GM06990 (cell line): ENCODE measurements around the gene DLX5.

Experiments used
- DNase-seq: peaks from one replicate; pipeline ENCODE4 v3.0.0-alpha.2; 2011; ENCODE audit not compliant: insufficient read length; ENCODE audit errors: extremely low read depth
- H3K27me3 ChIP-seq: replicated peaks from 2 replicates; pipeline ENCODE4 v1.6.0; 2011; ENCODE audit warnings: low read length; ENCODE audit not compliant: control insufficient read depth, insufficient read depth
- H3K36me3 ChIP-seq: 2 replicates; pipeline ENCODE4 v1.5.1; 2011; ENCODE audit warnings: low read length; ENCODE audit not compliant: control insufficient read depth, insufficient read depth
- H3K4me3 ChIP-seq: replicated peaks from 2 replicates; pipeline ENCODE4 v1.5.1; 2011; ENCODE audit warnings: low read depth, mild to moderate bottlenecking, control low read depth, low read length
- TF ChIP-seq, protein P1 (sequence below): IDR thresholded peaks from 2 replicates; pipeline ENCODE4 v1.5.1; 2011; ENCODE audit warnings: low read length, control low read depth, mild to moderate bottlenecking, inconsistent platforms; ENCODE audit not compliant: insufficient read depth, poor library complexity, severe bottlenecking

Gene DLX5

DNA sequence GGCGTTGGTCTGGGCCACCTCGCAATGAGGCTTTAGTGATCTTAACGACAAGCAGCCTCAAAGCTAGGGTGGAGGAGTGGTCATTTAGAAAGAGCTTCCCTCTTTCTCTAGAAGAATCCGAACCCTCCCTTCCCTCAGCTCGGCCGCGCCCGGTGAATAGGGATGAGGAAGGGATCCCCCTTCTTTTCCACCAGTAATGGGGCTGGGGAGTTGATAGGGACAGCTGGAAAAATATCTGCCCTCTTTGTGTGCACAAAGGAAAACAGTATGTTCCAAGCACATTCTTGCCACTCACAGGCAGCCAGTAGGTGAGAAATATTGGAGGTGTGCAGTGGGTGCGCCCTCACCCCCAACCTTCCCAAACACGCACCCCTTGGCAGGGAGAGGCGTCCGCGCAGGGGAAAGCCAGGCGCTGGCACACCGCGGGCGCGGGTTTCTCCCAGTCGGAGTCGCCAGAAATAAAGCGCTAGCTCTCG lies 6.5 kb downstream of the DLX5 start:
- Histone ChIP-seq H3K4me3 (no peak overlapping the region), H3K27me3 (peaks cover 1% of the 10 kb centered on the region), H3K36me3 (no peaks in the 10 kb centered on the region)
- TF ChIP-seq, protein P1, sequence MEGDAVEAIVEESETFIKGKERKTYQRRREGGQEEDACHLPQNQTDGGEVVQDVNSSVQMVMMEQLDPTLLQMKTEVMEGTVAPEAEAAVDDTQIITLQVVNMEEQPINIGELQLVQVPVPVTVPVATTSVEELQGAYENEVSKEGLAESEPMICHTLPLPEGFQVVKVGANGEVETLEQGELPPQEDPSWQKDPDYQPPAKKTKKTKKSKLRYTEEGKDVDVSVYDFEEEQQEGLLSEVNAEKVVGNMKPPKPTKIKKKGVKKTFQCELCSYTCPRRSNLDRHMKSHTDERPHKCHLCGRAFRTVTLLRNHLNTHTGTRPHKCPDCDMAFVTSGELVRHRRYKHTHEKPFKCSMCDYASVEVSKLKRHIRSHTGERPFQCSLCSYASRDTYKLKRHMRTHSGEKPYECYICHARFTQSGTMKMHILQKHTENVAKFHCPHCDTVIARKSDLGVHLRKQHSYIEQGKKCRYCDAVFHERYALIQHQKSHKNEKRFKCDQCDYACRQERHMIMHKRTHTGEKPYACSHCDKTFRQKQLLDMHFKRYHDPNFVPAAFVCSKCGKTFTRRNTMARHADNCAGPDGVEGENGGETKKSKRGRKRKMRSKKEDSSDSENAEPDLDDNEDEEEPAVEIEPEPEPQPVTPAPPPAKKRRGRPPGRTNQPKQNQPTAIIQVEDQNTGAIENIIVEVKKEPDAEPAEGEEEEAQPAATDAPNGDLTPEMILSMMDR = no peak
- no peak for DNase-seq

DNA sequence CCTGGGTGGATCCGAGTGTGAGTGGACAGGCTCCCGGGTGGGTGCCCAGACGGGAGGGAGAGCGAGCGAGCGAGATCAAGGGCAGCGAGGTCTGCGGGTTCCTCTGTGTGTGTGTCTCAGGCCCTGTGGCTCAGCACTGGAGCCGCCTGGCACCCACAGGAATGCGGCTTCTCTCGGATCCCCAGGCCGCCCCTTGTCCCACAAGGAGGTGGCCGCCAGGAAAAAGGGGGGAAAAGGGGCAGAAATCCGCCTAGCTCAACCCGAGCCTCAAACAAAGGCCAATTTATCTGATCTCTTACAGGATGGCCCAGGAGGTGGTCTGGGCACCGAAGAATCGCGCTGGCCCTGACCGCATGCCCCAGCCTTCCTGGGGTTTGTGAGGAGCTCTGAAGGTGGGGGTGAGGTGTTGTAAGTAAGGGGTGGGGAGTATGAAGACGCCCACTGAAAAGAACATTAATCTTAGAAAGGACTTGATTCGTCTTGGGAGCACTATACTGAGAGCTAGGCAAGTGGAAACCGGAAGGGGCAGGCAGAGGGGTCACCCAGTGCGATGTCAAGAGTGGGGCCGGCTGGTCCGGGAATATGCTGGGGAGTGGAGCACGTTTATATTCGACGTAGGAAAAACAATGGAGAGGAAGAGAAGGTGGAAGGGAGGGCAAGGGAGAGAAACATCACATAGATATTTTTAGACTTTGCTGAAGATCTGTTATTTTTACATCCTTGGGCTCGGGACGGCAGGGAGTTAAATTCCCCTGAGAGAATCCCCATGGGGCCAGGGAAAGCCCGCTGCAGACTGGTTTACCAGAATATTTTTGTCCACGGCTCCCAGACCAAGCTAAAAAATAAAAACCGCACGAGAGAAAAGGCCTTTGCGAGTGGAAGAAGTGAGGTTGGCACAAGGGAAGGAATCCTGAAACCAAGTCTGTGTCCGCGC lies 7.2 kb downstream of the DLX5 start:
- TF ChIP-seq, protein P1 = no peak
- Histone ChIP-seq H3K4me3 (no peak overlapping the region), H3K27me3 (peaks cover 1% of the 10 kb centered on the region), H3K36me3 (no peaks in the 10 kb centered on the region)
- no peak for DNase-seq

DNA sequence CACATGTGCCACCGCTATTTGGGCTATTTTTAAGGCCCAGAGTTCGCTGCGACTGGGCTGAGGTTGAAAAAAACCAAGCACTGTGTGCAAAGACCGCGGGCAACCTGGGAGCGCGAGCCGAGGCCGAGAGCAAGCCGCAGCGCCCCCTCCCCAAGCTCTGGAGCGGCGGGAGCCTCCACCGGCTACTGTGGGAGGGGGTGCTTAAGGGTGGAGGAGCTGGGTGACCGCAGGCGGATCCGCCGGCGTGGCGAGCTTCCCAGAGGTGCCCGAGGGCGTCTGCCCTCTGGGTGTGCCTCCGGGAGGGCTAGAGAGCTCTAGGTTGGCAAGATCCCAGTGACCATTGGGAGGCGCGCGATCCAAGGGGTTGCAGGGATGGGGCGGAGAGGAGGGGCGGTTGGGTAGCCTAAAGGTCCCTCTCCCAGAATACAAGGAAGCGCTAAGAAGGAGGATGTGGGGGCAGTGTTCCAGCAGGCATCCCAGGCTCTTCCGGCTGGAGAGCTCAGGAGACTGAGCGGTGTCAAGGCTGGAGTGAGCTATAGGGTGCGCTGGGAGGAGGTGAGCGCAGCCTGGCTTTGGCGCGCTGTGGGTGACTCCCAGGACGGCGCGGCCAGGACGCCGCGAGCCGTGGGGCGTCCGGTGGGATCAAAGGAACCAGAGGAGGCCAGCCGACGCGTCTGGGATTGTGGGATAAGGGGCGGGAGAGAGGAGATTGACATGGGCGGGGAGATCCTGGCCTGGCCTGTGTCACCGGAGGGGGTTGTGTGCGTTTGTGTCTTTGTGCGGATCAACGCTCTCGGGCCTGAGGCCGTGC lies 8.0 kb downstream of the DLX5 start:
- peaks cover 1% of the 10 kb centered on the region for H3K27me3 ChIP-seq
- DNase-seq = no peak
- H3K4me3 ChIP-seq = no peak overlapping the region

DNA sequence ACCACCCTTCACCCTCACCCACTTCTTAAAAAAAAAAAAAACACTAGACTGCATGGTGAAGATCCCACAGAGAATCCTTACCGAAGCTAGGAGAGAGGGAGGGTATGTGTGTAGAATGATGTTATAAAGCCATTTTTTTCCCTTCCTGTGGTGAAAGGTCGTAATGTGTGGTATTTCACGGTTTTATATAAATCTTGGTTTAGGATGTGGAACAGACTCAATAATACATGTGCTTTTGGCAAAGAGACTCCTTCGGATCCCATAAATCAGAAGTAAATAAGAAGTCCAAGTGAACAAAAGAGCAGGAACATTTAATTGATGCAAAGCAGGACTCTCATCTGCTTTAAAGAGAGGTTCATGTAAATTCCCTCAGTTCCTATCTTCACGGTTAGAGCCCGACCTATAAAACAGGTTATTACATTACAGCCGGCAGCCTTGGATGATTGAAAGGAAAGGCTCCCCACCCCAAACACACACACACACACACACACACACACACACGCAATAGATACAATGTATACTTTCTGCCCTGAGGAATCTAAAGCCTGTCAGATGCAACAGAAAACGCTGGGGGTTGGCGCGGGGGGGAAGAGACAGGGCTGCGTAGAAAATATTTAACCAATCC lies 8.8 kb downstream of the DLX5 start:
- TF ChIP-seq, protein P1 = no peak
- DNase-seq = no peak
- Histone ChIP-seq H3K4me3 (no peak overlapping the region), H3K36me3 (no peaks in the 10 kb centered on the region), H3K27me3 (peaks cover 1% of the 10 kb centered on the region)

More for the DNA sequence above, 8.0 kb downstream of the DLX5 start:
- H3K36me3 ChIP-seq = no peaks in the 10 kb centered on the region
- TF ChIP-seq, protein P1 = no peak

DNA sequence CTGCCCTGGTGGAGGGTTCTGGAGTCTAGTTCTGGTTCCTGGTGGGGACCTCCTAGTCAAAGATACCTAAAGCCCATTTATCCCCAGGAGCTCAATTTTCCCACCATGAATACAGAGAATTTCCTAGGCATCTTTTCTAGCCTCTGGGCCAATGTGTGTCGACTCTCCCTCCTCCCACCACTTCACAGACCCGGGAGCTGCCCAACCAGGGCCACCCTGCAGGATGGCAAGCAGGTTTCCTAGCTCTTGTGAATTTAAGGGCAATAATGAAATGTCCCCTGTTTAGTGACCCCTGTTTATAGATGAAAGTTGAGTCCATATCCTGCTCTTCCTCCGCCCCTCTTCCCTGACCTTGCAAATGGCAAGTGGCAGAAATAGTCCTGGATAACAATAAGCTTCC lies 9.4 kb downstream of the DLX5 start:
- H3K36me3 ChIP-seq = no peaks in the 10 kb centered on the region
- TF ChIP-seq, protein P1 = no peak
- peaks cover 1% of the 10 kb centered on the region for H3K27me3 ChIP-seq
- no peak overlapping the region for H3K4me3 ChIP-seq
- DNase-seq = no peak
